Measurements from ENCODE around the gene RADIL. TPM values are rescaled to one million over a fixed set of nuclear protein-coding genes. Genes with fewer than 3 reads are reported as not detected.

The RADIL gene
- total and polyA plus RNA-seq, 8 donors: 6.2 to 14.7 (median 9.4) TPM

- Histone ChIP-seq H3K4me3 (peak overlapping the region; percentile 51 to 52), H3K27ac (peak overlapping the region; percentile 74 to 82), H3K27me3 (peaks cover 0 to 30% of the 10 kb centered on the region in 2 donors), H3K4me1 (peaks cover 4 to 18% of the 10 kb centered on the region in 2 donors), H3K36me3 (no peaks in the 10 kb centered on the region), H3K9me3 (no peaks in the 10 kb centered on the region)
- no peak for ATAC-seq
- DNase-seq: no peak
- intact Hi-C loops (cut with DNase I): no loop called here
- no peak for TF ChIP-seq CTCF (IDR thresholded peaks at IDR 0.05)
These were observed 514 bp downstream of the RADIL start for GRCh38 chr7:4883033-4883371.

GRCh38 chr7:4882169-4883032, 1.1 kb downstream of the RADIL start:
- H3K4me1 ChIP-seq: peaks cover 4 to 18% of the 10 kb centered on the region in 2 donors
- H3K9me3 ChIP-seq: no peaks in the 10 kb centered on the region
- peak; percentile 59 for ATAC-seq
- H3K27ac ChIP-seq: peak overlapping the region; percentile 74 to 82
- TF ChIP-seq CTCF (IDR thresholded peaks at IDR 0.05): no peak
- peaks cover 0 to 30% of the 10 kb centered on the region in 2 donors for H3K27me3 ChIP-seq
- intact Hi-C loops (cut with DNase I): no loop called here
- H3K4me3 ChIP-seq: peak overlapping the region; percentile 51 to 52
- no peaks in the 10 kb centered on the region for H3K36me3 ChIP-seq
- peak in 3 of 4 donors; percentile 67 to 79 (median 71) for DNase-seq

- ATAC-seq: peak; percentile 54
- Histone ChIP-seq H3K4me1 (peaks cover 4 to 18% of the 10 kb centered on the region in 2 donors), H3K4me3 (no peak overlapping the region), H3K27me3 (peaks cover 0 to 30% of the 10 kb centered on the region in 2 donors), H3K36me3 (no peaks in the 10 kb centered on the region), H3K9me3 (no peaks in the 10 kb centered on the region), H3K27ac (no peak overlapping the region)
- no peak for TF ChIP-seq CTCF (IDR thresholded peaks at IDR 0.05)
- peak in 1 of 4 donors; percentile 60 for DNase-seq
- intact Hi-C loops (cut with DNase I): no loop called here
These were observed 3.3 kb downstream of the RADIL start for GRCh38 chr7:4880218-4880617.

GRCh38 chr7:4879396-4880081, 4.0 kb downstream of the RADIL start:
- Histone ChIP-seq H3K27me3 (peaks cover 0 to 30% of the 10 kb centered on the region in 2 donors), H3K9me3 (no peaks in the 10 kb centered on the region), H3K4me3 (no peak overlapping the region), H3K27ac (no peak overlapping the region), H3K36me3 (no peaks in the 10 kb centered on the region), H3K4me1 (peaks cover 4 to 18% of the 10 kb centered on the region in 2 donors)
- intact Hi-C loops (cut with DNase I): no loop called here
- TF ChIP-seq CTCF (IDR thresholded peaks at IDR 0.05): no peak
- ATAC-seq: no peak
- DNase-seq: no peak

All from left lung (tissue), 10 donors.